GM12875 (cell line): ENCODE results near the gene MGME1.

Experiments
- H3K4me3 ChIP-seq: one replicate; pipeline ENCODE4 v1.5.1; 2011; ENCODE audit warnings: low read depth, low read length, control low read depth
- TF ChIP-seq, protein P1 (sequence below): IDR thresholded peaks from 2 replicates; pipeline ENCODE4 v1.5.1; 2011; ENCODE audit warnings: low read depth, mild to moderate bottlenecking, control low read depth, inconsistent platforms, low read length, moderate library complexity, borderline replicate concordance; ENCODE audit not compliant: insufficient read depth

Gene MGME1

DNA sequence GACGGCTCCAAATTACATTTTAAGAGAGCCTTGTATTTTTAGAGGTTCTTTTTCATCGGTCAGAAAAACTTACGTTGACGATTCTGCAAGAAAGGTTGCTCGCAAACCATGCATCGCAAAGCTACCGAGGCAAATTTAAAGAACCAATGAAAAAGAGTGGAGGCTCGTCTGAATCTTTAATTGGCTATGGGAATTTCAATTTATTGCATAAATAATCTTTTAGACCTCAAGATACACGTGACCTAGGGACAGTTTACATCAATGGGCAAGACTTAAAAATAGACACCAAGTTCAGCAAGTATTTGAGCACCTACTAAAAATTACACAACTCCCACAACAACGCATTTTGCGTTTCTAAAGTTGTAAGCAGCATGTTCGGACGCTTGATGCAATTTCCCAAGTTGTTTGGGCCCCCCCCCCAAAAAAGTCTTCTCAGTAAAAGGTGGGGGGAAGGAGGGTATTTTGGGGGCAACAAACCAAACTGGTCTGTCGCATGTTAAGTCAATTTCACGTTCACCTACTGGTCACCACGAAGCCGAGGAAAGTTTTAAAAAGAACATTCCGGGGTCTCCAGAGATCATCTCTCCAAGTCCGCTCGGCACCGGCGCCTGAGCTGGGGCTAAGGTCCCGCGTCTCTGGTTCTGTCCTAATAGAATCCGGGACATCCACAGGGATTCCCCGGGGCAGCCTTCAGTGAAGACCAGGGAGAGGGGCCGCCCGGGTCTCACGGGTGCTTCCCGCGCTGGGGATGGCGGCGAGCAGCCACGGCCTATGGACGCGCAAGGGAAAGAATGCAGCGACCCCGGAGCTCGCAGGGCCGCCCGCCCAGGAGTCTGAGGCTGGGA lies 1.1 kb upstream of the MGME1 start:
- peak overlapping the region; percentile 78 for H3K4me3 ChIP-seq
- TF ChIP-seq, protein P1, sequence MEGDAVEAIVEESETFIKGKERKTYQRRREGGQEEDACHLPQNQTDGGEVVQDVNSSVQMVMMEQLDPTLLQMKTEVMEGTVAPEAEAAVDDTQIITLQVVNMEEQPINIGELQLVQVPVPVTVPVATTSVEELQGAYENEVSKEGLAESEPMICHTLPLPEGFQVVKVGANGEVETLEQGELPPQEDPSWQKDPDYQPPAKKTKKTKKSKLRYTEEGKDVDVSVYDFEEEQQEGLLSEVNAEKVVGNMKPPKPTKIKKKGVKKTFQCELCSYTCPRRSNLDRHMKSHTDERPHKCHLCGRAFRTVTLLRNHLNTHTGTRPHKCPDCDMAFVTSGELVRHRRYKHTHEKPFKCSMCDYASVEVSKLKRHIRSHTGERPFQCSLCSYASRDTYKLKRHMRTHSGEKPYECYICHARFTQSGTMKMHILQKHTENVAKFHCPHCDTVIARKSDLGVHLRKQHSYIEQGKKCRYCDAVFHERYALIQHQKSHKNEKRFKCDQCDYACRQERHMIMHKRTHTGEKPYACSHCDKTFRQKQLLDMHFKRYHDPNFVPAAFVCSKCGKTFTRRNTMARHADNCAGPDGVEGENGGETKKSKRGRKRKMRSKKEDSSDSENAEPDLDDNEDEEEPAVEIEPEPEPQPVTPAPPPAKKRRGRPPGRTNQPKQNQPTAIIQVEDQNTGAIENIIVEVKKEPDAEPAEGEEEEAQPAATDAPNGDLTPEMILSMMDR, result no peak

DNA sequence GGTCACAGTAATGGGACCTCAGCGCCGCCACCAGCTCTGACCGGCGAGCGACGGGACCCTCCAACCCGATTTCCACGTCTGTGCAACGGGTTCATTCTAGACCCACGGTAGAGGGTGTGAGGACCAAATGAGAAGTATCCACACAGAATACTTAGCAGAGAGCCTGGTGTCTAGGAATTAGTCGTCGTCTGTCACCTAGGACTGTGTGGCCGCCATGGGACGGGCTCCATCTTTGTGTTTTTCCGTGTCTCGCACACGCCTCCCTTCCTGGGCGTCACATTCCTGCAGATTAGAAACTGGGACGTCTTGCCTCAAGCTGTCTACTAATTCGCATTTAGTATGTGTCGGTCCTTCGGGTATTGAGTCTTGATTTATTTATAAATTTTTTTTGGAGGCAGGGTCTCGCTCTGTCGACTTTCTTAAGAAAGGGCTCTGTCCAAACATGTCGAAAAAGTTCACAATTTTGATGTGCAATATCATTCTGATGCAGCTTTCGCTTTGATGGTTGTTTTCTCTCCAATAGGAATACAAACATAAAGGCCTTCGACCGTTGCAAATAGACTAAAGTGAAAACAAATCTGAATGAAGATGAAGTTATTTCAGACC lies 563 bp downstream of the MGME1 start:
- H3K4me3 ChIP-seq, result peak overlapping the region; percentile 58
- TF ChIP-seq, protein P1, result no peak

DNA sequence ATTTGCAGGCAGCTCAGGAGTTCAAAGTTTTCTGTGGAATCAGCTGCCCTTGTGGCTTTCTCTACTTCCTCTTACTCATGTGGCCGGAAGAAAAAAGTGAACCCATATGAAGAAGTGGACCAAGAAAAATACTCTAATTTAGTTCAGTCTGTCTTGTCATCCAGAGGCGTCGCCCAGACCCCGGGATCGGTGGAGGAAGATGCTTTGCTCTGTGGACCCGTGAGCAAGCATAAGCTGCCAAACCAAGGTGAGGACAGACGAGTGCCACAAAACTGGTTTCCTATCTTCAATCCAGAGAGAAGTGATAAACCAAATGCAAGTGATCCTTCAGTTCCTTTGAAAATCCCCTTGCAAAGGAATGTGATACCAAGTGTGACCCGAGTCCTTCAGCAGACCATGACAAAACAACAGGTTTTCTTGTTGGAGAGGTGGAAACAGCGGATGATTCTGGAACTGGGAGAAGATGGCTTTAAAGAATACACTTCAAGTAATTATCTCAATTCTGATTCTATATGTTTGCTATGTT lies 1.1 kb downstream of the MGME1 start:
- peak overlapping the region; percentile 58 for H3K4me3 ChIP-seq
- TF ChIP-seq, protein P1, result no peak

DNA sequence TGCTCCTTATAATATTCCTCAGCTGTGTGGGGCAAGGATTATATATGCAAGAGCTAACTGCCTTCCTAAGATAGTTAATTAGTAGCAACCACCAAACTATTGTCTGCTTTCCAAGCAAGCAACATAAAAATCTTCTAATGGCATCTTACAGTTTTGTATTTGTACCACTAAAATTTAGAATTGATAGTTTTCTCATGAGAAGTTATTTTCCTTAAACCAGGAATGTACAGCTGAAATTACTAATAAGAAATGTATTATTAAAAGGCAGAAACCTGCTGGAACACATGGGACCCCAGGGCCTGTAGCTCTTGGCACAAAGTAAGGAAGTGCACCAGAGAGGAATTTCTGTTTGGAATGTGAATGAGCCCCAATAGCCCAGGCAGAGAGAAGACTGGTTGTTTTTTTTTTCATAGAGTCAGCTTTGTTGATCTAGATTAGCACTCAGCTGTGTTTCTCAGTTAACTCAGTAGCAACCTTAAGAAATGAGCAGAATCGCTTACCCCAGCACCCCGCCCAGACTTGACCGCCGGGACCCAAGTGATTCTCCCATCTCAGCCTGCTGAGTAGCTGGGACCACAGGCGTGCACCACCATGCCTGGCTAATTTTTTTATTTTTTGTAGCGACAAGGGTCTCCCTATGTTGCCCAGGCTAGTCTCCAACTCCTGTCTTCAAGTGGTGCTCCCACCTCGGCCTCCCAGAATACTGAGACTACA lies 2.6 kb downstream of the MGME1 start:
- H3K4me3 ChIP-seq, result peak overlapping the region; percentile 28
- TF ChIP-seq, protein P1, result no peak

DNA sequence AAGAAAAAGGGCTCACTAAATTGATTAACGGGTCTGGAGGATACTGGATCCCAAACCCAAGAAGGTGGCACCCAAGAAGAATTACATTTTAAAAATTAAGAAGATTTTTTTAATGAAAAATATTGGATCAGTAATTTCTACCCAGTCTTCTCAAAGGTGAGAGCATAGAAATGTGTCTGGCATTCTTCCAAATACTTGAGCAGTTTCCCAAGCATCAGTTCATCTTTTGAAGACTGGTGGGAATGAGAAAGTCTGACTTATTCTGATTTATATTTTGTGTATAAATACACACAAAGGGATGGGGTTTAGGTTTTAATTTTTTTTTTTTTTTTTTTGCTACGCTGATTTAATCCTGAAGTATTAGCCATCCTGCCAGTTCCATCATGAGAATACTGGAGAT lies 3.3 kb downstream of the MGME1 start:
- TF ChIP-seq, protein P1, result no peak
- H3K4me3 ChIP-seq, result no peak overlapping the region

DNA sequence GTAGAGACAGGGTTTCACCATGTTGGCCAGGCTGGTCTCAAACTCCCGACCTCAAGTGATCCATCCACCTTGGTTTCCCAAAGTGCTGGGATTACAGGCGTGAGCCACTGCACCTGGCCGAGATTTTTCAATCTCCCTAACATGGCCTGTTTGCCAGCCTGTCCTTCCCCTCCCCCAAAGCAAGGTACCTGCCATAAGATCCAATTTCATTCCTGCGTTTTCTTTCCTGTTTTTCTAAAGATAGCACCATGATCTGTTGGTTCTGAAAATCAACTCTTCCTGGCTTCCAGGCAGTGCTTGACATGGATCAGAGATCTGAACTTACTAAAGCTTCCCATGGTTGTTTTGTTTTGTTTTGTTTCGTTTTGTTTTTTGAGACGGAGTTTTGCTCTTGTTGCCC lies 7.5 kb downstream of the MGME1 start:
- no peak overlapping the region for H3K4me3 ChIP-seq
- TF ChIP-seq, protein P1, result no peak
